ENCODE measurements around the gene GRK5.

The GRK5 gene

GRCh38 chr10:119301397-119301796 lies 94.0 kb downstream of the GRK5 start:
- DNase-seq, result no peak

GRCh38 chr10:119302172-119302571 lies 94.8 kb downstream of the GRK5 start:
- no peak for DNase-seq

- DNase-seq, result no peak
These were observed 95.4 kb downstream of the GRK5 start for GRCh38 chr10:119302591-119303253.

- DNase-seq, result no peak
These were observed 96.5 kb downstream of the GRK5 start for GRCh38 chr10:119303886-119304285.

- DNase-seq, result no peak
These were observed 97.2 kb downstream of the GRK5 start for GRCh38 chr10:119304541-119304940.

GRCh38 chr10:119305860-119306513 lies 98.6 kb downstream of the GRK5 start:
- DNase-seq, result peak; percentile 98

- no peak for DNase-seq
These were observed 99.2 kb downstream of the GRK5 start for GRCh38 chr10:119306514-119306951.

- DNase-seq, result no peak
These were observed 99.6 kb downstream of the GRK5 start for GRCh38 chr10:119306986-119307392.

GRCh38 chr10:119308089-119308488 lies 100.7 kb downstream of the GRK5 start:
- DNase-seq, result no peak

GRCh38 chr10:119308551-119309422 lies 101.4 kb downstream of the GRK5 start:
- DNase-seq, result no peak

GRCh38 chr10:119309423-119309770 lies 102.0 kb downstream of the GRK5 start:
- no peak for DNase-seq

GRCh38 chr10:119310806-119311205 lies 103.4 kb downstream of the GRK5 start:
- DNase-seq, result no peak

- DNase-seq, result no peak
These were observed 104.9 kb downstream of the GRK5 start for GRCh38 chr10:119312241-119312640.

- DNase-seq, result no peak
These were observed 105.7 kb downstream of the GRK5 start for GRCh38 chr10:119313024-119313423.

GRCh38 chr10:119313644-119314043 lies 106.3 kb downstream of the GRK5 start:
- DNase-seq, result no peak

GRCh38 chr10:119314061-119314460 lies 106.7 kb downstream of the GRK5 start:
- no peak for DNase-seq

GRCh38 chr10:119314486-119314885 lies 107.1 kb downstream of the GRK5 start:
- no peak for DNase-seq

GRCh38 chr10:119315128-119316001 lies 108.0 kb downstream of the GRK5 start:
- DNase-seq, result peak; percentile 88

GRCh38 chr10:119316002-119316358 lies 108.6 kb downstream of the GRK5 start:
- no peak for DNase-seq

- peak; percentile 83 for DNase-seq
These were observed 109.3 kb downstream of the GRK5 start for GRCh38 chr10:119316729-119317097.

- no peak for DNase-seq
These were observed 111.2 kb downstream of the GRK5 start for GRCh38 chr10:119318411-119319160.
